ENCODE data around the gene DDX25.

DNA sequence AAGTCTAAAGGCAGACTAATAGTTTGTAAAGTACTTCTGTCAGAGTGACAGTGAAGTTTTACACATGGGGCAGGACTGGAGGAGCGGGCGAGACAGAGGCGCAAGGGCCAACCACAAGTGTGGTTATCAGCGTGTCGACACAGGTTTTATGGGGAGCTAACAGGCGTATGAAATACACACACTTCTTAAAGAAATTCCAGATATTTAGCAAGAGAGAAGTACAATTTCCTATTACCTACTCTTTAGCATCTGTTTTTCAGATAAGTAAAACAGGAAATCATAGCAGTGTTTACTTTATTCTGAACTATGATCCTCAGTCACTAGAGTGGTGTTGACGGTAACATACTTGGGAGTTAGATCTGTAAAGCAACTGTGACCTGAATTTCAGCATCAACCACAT, 64.0 kb downstream of the DDX25 start:
- TF ChIP-seq, protein P1, sequence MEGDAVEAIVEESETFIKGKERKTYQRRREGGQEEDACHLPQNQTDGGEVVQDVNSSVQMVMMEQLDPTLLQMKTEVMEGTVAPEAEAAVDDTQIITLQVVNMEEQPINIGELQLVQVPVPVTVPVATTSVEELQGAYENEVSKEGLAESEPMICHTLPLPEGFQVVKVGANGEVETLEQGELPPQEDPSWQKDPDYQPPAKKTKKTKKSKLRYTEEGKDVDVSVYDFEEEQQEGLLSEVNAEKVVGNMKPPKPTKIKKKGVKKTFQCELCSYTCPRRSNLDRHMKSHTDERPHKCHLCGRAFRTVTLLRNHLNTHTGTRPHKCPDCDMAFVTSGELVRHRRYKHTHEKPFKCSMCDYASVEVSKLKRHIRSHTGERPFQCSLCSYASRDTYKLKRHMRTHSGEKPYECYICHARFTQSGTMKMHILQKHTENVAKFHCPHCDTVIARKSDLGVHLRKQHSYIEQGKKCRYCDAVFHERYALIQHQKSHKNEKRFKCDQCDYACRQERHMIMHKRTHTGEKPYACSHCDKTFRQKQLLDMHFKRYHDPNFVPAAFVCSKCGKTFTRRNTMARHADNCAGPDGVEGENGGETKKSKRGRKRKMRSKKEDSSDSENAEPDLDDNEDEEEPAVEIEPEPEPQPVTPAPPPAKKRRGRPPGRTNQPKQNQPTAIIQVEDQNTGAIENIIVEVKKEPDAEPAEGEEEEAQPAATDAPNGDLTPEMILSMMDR (IDR thresholded peaks at IDR 0.05), result no peak
- TF ChIP-seq POLR2A (IDR thresholded peaks at IDR 0.05), result no peak
